Measurements from ENCODE around the gene LYSET.

The LYSET gene

DNA sequence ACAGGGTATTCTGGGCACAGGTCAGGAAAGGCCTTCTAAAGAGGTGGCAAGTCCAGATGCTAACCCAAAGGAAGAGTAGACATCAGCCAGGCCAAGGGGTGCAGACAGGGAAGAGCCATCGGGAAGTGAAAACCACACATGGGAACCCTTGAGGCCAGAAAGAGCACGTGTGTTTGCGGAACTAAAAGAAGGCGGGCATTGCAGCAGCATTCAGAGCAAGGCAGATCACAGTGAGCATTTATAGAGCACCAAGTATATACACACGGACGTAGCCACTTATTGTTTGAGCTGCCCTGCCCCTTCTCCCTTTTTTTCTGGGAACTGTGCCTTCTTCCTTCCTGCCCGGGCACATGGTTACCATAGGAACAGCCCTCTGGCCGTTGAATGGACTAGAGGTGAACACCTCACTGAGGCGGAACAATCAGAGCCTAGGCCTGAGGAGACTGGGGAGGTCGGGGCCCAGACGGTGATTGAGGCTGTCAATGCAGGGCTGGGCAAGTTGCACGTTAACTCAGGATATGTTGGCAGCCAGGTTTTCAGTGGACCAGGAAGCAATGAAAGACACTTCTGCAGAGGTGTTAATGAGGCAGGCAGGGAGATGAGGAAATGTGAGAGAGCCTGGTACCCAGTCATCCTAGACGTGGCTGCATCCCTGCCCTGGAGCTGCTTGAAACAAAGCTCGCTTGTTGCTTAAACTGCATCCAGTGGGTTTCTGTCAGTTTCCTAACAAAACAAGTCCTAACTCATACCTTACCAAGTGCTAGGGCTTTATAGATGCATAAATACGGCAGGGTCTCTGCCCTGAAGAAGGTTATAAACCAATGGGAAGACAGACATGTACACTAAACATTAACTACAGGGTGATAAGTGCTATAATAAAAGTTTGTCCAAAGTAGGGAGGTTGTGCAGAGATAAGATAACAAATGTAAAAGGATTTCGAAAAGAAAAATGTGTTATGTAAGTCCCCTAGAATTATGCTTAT is 34.6 kb upstream of the LYSET start:
- no peak for DNase-seq (ENCODE audit: low read depth in 1 of 2, low spot score in 1 of 2)
- no peak overlapping the region for H3K27ac ChIP-seq (replicated peaks)

GRCh38 chr14:93153121-93153520 is 32.0 kb upstream of the LYSET start:
- H3K27ac ChIP-seq (replicated peaks) = no peak overlapping the region
- H3K27me3 ChIP-seq (ENCODE audit: insufficient read depth, poor library complexity, severe bottlenecking) = no peaks in the 10 kb centered on the region
- no peak for DNase-seq (ENCODE audit: low read depth in 1 of 2, low spot score in 1 of 2)
- TF ChIP-seq SPI1 (IDR thresholded peaks at IDR 0.05; ENCODE audit: borderline replicate concordance, low read depth) = no peak; the same call in 1 of the 2 replicates
- no peak for TF ChIP-seq GABPA (IDR thresholded peaks at IDR 0.05; ENCODE audit: low read depth)
- no peak for TF ChIP-seq CTCF (IDR thresholded peaks at IDR 0.05; ENCODE audit: insufficient read depth, low read length)
- no peak for TF ChIP-seq POLR2AphosphoS5 (IDR thresholded peaks at IDR 0.05; ENCODE audit: low read depth)
- TF ChIP-seq REST (IDR thresholded peaks at IDR 0.05; ENCODE audit: insufficient replicate concordance, low read depth) = no peak
- no peak overlapping the region for H3K4me3 ChIP-seq (replicated peaks; ENCODE audit: insufficient read depth, low read length)

More for the DNA sequence above, 34.6 kb upstream of the LYSET start:
- Histone ChIP-seq H3K4me3 (replicated peaks; ENCODE audit: insufficient read depth, low read length) (no peak overlapping the region), H3K27me3 (ENCODE audit: insufficient read depth, poor library complexity, severe bottlenecking) (no peaks in the 10 kb centered on the region)
- TF ChIP-seq REST (IDR thresholded peaks at IDR 0.05; ENCODE audit: insufficient replicate concordance, low read depth) (no peak), GABPA (IDR thresholded peaks at IDR 0.05; ENCODE audit: low read depth) (no peak), SPI1 (IDR thresholded peaks at IDR 0.05; ENCODE audit: borderline replicate concordance, low read depth) (no peak), POLR2AphosphoS5 (IDR thresholded peaks at IDR 0.05; ENCODE audit: low read depth) (no peak), CTCF (IDR thresholded peaks at IDR 0.05; ENCODE audit: insufficient read depth, low read length) (no peak)

DNA sequence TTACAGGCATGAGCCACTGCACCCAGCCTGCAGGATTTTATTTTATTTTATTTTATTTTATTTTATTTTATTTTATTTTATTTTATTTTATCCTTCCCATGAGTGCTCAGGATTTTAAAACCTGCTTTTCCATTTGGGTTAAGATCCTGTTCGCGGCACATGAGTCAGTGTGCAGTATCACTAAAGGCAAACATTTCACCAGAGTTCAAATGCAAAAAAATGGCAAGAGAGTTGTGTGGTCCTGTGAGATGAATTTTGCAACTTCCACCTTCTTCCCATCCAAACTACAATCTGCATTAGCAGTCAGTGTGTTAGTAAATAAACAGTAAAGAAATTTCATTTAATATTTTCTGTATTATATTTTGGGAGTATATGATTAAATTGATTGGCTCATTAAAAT is 29.4 kb upstream of the LYSET start:
- no peak for DNase-seq (ENCODE audit: low read depth in 1 of 2, low spot score in 1 of 2)
- TF ChIP-seq POLR2AphosphoS5 (IDR thresholded peaks at IDR 0.05; ENCODE audit: low read depth) (no peak), REST (IDR thresholded peaks at IDR 0.05; ENCODE audit: insufficient replicate concordance, low read depth) (no peak), GABPA (IDR thresholded peaks at IDR 0.05; ENCODE audit: low read depth) (no peak), CTCF (IDR thresholded peaks at IDR 0.05; ENCODE audit: insufficient read depth, low read length) (no peak), SPI1 (IDR thresholded peaks at IDR 0.05; ENCODE audit: borderline replicate concordance, low read depth) (no peak)
- H3K27ac ChIP-seq (replicated peaks) = no peak overlapping the region

More for the DNA sequence above, 29.4 kb upstream of the LYSET start:
- Histone ChIP-seq H3K27me3 (ENCODE audit: insufficient read depth, poor library complexity, severe bottlenecking) (no peaks in the 10 kb centered on the region), H3K4me3 (replicated peaks; ENCODE audit: insufficient read depth, low read length) (no peak overlapping the region)
